ENCODE measurements around the gene PRDM11. TPM values are rescaled to one million over a fixed set of nuclear protein-coding genes. Genes with fewer than 3 reads are reported as not detected.
A peak's percentile ranks its signal among the peaks of the same experiment; 100 is the strongest.

The PRDM11 gene
- total RNA-seq, 4 donors from 2014 or later: 26.4 to 57.2 (median 29.6) TPM

DNA sequence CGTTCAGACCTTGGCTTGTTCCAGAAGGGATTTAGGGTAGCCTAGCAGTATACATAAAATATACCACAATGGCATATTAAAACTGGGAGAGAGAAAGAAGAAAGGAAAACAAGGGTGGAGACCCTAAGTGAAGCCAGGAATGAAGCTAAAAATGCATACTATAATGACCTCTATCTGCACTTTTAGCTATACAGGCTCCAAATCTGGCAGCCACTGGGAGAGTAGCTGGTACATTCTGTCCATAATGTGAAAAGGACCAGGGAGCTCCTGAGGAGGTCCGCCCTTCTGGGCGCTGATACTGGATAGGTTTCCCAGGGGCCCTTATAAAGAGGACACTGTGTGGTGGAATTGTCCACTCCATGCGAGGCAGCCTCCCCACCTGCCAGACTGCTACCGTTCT is 42.8 kb downstream of the PRDM11 start:
- WGBS, 2 donors (ENCODE audit: low coverage in 1 of 2): 75 to 89% methylated on average over 1 to 4 of the region's 5 CpGs
- H3K9me3 ChIP-seq: no peaks in the 10 kb centered on the region

DNA sequence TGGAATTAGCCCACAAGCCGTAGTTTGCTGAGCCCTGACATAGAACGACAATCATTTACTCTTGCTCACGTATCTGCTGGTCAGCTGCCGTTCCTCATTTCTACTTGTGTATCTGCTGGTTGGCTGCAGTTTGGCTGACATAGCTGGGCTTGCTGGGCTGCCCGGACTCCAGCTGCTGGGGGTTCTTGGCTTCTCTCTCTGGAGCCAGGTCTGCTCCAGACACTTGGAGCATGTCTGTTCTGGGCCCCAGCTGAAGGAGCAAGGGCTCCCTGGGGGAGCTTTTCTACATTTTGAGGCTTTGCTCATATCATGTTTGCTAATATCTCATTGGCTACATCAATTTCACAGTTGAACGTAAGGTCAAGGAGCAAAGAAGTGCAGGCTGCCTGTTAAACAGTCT is 47.3 kb downstream of the PRDM11 start:
- H3K36me3 ChIP-seq: peaks cover 0 to 42% of the 10 kb centered on the region in 2 donors
- 36 to 64% methylated on average over 4 to 5 of the region's 6 CpGs for WGBS, 2 donors (ENCODE audit: low coverage in 1 of 2)
- ATAC-seq: no peak

More for the DNA sequence above, 42.8 kb downstream of the PRDM11 start:
- no peak overlapping the region for H3K27ac ChIP-seq
- TF ChIP-seq POLR2AphosphoS5 (IDR thresholded peaks at IDR 0.05) (no peak), CTCF (IDR thresholded peaks at IDR 0.05) (no peak), POLR2A (IDR thresholded peaks at IDR 0.05) (no peak), EP300 (IDR thresholded peaks at IDR 0.05) (no peak)
- peaks cover 0 to 12% (median 0%) of the 10 kb centered on the region in 3 donors for H3K4me1 ChIP-seq
- H3K36me3 ChIP-seq: peaks cover 0 to 77% of the 10 kb centered on the region in 2 donors
- no peak overlapping the region for H3K4me3 ChIP-seq
- ATAC-seq: no peak
- H3K27me3 ChIP-seq: no peaks in the 10 kb centered on the region

GRCh38 chr11:45204761-45205160 is 58.3 kb downstream of the PRDM11 start:
- no peaks in the 10 kb centered on the region for H3K27me3 ChIP-seq
- TF ChIP-seq CTCF (IDR thresholded peaks at IDR 0.05) (peak in 1 of 4 experiments; percentile 36), POLR2A (IDR thresholded peaks at IDR 0.05) (no peak)
- H3K4me1 ChIP-seq: peaks cover 3 to 23% (median 13%) of the 10 kb centered on the region in 3 donors
- 20% methylated on average over 1 of the region's 8 CpGs; no CpG with 5 or more reads in 1 of the 2 donors for WGBS, 2 donors (ENCODE audit: low coverage in 1 of 2)
- no peaks in the 10 kb centered on the region for H3K9me3 ChIP-seq
- peaks cover 0 to 30% of the 10 kb centered on the region in 2 donors for H3K36me3 ChIP-seq
- H3K4me3 ChIP-seq: no peak overlapping the region
- no peak overlapping the region for H3K27ac ChIP-seq
- ATAC-seq: no peak

More for the DNA sequence above, 47.3 kb downstream of the PRDM11 start:
- H3K27ac ChIP-seq: peak overlapping the region in 1 of 4 donors; percentile 7
- TF ChIP-seq EP300 (IDR thresholded peaks at IDR 0.05): no peak
- no peak for TF ChIP-seq POLR2AphosphoS5 (IDR thresholded peaks at IDR 0.05)
- no peak for TF ChIP-seq CTCF (IDR thresholded peaks at IDR 0.05)
- TF ChIP-seq POLR2A (IDR thresholded peaks at IDR 0.05): no peak
- no peak overlapping the region for H3K4me3 ChIP-seq
- H3K9me3 ChIP-seq: no peaks in the 10 kb centered on the region
- H3K4me1 ChIP-seq: peaks cover 0 to 13% (median 0%) of the 10 kb centered on the region in 3 donors
- H3K27me3 ChIP-seq: no peaks in the 10 kb centered on the region

- no peak for TF ChIP-seq EP300 (IDR thresholded peaks at IDR 0.05)
- no peak for TF ChIP-seq CTCF (IDR thresholded peaks at IDR 0.05)
- TF ChIP-seq POLR2A (IDR thresholded peaks at IDR 0.05): no peak
- Histone ChIP-seq H3K9me3 (no peaks in the 10 kb centered on the region), H3K27me3 (no peaks in the 10 kb centered on the region), H3K4me1 (peaks cover 3 to 35% (median 25%) of the 10 kb centered on the region in 3 donors), H3K27ac (peak overlapping the region in 1 of 4 donors; percentile 27), H3K36me3 (peaks cover 0 to 30% of the 10 kb centered on the region in 2 donors), H3K4me3 (no peak overlapping the region)
- no peak for ATAC-seq
- WGBS, 2 donors (ENCODE audit: low coverage in 1 of 2): no CpG with 5 or more reads among the region's 7 CpGs
These were observed 59.5 kb downstream of the PRDM11 start for GRCh38 chr11:45205978-45206377.

DNA sequence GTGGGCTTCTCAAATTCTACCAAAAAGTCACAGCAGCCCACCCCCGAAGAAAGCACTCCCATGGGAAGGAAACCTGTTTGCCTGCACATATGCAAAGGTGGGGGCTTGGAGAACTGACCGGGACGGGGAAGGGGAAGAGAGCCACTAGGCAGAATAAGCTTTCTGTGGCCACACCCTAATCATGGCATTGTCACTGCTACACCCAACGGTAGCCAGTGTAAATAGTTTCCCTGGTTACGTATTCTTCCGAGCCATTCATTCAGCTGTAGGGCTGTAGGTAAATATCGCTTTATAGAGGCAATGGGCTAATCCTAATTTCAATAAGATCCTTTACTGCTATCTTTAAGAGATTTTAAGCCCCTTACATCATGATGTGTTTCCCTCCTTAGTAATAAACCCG is 61.7 kb downstream of the PRDM11 start:
- no peak for TF ChIP-seq EP300 (IDR thresholded peaks at IDR 0.05)
- TF ChIP-seq CTCF (IDR thresholded peaks at IDR 0.05): no peak
- no peak for TF ChIP-seq POLR2AphosphoS5 (IDR thresholded peaks at IDR 0.05)
- no peak for TF ChIP-seq POLR2A (IDR thresholded peaks at IDR 0.05)
- Histone ChIP-seq H3K4me1 (peaks cover 3 to 53% (median 28%) of the 10 kb centered on the region in 3 donors), H3K9me3 (no peaks in the 10 kb centered on the region), H3K4me3 (no peak overlapping the region), H3K27ac (peak overlapping the region in 3 of 4 donors; percentile 88 to 94 (median 91)), H3K36me3 (peaks cover 0 to 38% of the 10 kb centered on the region in 2 donors), H3K27me3 (no peaks in the 10 kb centered on the region)
- 75 to 78% methylated on average over 6 of the region's 8 CpGs for WGBS, 2 donors (ENCODE audit: low coverage in 1 of 2)
- ATAC-seq: no peak
